ENCODE measurements around the gene CFAP99. TPM values are rescaled to one million over a fixed set of nuclear protein-coding genes. Genes with fewer than 3 reads are reported as not detected.

CFAP99 gene
- total and polyA plus RNA-seq, 9 of the 15 experiments (the other 6 are each of a cell fraction or from before 2014, with no cell fraction given) = 0.07 to 0.18 (median 0.09) TPM; not detected in 6

DNA sequence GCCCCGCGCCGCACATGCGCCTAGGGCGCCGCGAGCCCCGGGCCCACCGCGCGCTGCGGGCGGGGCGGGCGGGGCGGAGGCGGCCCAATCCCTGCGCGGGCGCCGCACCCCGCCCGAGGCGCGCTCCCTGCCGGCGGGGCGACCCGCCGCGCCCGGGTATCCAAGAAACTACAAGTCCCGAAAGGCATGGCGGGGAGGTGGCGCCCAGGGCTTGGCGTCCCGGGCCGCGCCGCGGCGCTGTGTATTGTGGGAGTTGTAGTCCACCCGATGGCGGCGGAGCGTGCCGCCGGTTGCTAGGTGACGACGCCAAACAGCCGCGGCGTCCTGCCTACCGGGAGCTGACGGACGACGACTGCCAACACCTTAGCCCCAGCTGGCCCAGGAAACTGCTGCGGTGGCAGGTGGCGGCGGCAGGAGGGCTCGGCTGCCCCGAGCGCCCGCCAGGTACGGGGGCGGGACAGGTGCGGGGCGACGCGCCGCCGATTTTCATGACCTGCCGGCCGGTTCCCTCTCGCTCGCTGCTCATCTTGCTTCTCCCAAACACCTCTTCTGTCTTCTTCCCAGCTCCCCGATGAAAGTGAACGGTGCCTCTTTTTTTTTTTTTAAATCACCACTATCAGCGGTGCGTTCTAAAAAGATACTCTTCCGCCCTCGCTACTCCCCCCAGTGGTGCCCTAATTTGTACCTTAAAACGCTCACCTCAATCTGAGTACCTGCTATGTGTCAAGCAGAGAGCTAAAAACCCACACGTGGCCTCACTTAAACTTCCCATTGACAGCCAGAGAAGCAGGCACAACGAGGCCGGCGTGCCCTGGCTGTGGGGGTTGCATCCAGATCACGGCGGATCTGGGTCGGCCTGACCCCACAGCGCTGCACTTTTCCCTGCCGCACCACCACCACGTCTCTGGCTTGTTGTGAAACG, at the start of gene CFAP99 (continued):
- TF ChIP-seq, protein P1, sequence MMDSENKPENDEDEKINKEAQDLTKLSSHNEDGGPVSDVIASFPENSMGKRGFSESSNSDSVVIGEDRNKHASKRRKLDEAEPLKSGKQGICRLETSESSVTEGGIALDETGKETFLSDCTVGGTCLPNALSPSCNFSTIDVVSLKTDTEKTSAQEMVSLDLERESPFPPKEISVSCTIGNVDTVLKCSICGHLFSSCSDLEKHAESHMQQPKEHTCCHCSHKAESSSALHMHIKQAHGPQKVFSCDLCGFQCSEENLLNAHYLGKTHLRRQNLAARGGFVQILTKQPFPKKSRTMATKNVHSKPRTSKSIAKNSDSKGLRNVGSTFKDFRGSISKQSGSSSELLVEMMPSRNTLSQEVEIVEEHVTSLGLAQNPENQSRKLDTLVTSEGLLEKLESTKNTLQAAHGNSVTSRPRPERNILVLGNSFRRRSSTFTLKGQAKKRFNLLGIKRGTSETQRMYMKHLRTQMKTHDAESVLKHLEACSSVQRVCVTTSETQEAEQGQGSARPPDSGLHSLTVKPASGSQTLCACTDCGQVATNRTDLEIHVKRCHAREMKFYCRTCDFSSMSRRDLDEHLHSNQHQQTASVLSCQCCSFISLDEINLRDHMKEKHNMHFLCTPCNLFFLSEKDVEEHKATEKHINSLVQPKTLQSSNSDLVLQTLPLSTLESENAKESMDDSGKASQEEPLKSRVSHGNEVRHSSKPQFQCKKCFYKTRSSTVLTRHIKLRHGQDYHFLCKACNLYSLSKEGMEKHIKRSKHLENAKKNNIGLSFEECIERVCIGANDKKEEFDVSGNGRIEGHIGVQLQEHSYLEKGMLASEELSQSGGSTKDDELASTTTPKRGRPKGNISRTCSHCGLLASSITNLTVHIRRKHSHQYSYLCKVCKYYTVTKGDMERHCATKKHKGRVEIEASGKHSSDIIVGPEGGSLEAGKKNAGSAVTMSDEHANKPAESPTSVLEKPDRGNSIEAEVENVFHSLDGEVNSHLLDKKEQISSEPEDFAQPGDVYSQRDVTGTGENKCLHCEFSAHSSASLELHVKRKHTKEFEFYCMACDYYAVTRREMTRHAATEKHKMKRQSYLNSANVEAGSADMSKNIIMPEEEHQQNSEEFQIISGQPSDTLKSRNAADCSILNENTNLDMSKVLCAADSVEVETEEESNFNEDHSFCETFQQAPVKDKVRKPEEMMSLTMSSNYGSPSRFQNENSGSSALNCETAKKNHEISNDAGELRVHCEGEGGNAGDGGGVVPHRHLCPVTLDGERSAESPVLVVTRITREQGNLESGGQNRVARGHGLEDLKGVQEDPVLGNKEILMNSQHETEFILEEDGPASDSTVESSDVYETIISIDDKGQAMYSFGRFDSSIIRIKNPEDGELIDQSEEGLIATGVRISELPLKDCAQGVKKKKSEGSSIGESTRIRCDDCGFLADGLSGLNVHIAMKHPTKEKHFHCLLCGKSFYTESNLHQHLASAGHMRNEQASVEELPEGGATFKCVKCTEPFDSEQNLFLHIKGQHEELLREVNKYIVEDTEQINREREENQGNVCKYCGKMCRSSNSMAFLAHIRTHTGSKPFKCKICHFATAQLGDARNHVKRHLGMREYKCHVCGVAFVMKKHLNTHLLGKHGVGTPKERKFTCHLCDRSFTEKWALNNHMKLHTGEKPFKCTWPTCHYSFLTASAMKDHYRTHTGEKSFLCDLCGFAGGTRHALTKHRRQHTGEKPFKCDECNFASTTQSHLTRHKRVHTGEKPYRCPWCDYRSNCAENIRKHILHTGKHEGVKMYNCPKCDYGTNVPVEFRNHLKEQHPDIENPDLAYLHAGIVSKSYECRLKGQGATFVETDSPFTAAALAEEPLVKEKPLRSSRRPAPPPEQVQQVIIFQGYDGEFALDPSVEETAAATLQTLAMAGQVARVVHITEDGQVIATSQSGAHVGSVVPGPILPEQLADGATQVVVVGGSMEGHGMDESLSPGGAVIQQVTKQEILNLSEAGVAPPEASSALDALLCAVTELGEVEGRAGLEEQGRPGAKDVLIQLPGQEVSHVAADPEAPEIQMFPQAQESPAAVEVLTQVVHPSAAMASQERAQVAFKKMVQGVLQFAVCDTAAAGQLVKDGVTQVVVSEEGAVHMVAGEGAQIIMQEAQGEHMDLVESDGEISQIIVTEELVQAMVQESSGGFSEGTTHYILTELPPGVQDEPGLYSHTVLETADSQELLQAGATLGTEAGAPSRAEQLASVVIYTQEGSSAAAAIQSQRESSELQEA (IDR thresholded peaks at IDR 0.05; ENCODE audit: low read depth) = no peak
- TF ChIP-seq RBM17 (IDR thresholded peaks at IDR 0.05; ENCODE audit: borderline replicate concordance, low read depth, low read length) (no peak), SRF (CRISPR knock-in tag; IDR thresholded peaks at IDR 0.05) (peak in 1 of 2 experiments; percentile 51; a peak in 1 of 4 replicates), ZNF143 (CRISPR knock-in tag; IDR thresholded peaks at IDR 0.05) (peak; percentile 94), ATF1 (CRISPR knock-in tag; IDR thresholded peaks at IDR 0.05) (peak; percentile 86), ATF1 (tag; IDR thresholded peaks at IDR 0.05) (peak; percentile 92), MYC (IDR thresholded peaks at IDR 0.05; ENCODE audit: low read depth, low read length) (0 out of 2 replicates have a peak, but pooled peaks have one; percentile 26), MYC (CRISPR knock-in tag; IDR thresholded peaks at IDR 0.05; ENCODE audit: borderline replicate concordance, low read depth) (no peak)
- TF ChIP-seq, protein P2, sequence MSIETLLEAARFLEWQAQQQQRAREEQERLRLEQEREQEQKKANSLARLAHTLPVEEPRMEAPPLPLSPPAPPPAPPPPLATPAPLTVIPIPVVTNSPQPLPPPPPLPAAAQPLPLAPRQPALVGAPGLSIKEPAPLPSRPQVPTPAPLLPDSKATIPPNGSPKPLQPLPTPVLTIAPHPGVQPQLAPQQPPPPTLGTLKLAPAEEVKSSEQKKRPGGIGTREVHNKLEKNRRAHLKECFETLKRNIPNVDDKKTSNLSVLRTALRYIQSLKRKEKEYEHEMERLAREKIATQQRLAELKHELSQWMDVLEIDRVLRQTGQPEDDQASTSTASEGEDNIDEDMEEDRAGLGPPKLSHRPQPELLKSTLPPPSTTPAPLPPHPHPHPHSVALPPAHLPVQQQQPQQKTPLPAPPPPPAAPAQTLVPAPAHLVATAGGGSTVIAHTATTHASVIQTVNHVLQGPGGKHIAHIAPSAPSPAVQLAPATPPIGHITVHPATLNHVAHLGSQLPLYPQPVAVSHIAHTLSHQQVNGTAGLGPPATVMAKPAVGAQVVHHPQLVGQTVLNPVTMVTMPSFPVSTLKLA (conservative IDR thresholded peaks at IDR 0.05) = peak; percentile 76 to 91
- TF ChIP-seq, protein P3, sequence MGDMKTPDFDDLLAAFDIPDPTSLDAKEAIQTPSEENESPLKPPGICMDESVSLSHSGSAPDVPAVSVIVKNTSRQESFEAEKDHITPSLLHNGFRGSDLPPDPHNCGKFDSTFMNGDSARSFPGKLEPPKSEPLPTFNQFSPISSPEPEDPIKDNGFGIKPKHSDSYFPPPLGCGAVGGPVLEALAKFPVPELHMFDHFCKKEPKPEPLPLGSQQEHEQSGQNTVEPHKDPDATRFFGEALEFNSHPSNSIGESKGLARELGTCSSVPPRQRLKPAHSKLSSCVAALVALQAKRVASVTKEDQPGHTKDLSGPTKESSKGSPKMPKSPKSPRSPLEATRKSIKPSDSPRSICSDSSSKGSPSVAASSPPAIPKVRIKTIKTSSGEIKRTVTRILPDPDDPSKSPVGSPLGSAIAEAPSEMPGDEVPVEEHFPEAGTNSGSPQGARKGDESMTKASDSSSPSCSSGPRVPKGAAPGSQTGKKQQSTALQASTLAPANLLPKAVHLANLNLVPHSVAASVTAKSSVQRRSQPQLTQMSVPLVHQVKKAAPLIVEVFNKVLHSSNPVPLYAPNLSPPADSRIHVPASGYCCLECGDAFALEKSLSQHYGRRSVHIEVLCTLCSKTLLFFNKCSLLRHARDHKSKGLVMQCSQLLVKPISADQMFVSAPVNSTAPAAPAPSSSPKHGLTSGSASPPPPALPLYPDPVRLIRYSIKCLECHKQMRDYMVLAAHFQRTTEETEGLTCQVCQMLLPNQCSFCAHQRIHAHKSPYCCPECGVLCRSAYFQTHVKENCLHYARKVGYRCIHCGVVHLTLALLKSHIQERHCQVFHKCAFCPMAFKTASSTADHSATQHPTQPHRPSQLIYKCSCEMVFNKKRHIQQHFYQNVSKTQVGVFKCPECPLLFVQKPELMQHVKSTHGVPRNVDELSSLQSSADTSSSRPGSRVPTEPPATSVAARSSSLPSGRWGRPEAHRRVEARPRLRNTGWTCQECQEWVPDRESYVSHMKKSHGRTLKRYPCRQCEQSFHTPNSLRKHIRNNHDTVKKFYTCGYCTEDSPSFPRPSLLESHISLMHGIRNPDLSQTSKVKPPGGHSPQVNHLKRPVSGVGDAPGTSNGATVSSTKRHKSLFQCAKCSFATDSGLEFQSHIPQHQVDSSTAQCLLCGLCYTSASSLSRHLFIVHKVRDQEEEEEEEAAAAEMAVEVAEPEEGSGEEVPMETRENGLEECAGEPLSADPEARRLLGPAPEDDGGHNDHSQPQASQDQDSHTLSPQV (IDR thresholded peaks at IDR 0.05) = peak; percentile 75; the same call in 1 of the 2 replicates
- TF ChIP-seq, protein P4, sequence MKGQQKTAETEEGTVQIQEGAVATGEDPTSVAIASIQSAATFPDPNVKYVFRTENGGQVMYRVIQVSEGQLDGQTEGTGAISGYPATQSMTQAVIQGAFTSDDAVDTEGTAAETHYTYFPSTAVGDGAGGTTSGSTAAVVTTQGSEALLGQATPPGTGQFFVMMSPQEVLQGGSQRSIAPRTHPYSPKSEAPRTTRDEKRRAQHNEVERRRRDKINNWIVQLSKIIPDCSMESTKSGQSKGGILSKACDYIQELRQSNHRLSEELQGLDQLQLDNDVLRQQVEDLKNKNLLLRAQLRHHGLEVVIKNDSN (CRISPR knock-in tag; IDR thresholded peaks at IDR 0.05) = peak; percentile 48; the same call in 1 of the 2 replicates

All from K562 (cell line).